GM12878 (cell line): ENCODE measurements around the gene VSTM1. TPM values are rescaled to one million over a fixed set of nuclear protein-coding genes. Genes with fewer than 3 reads are reported as not detected.

Experiments used
- ATAC-seq: fragments of 200-7000 bp; cut with Tn5 transposase; 3 replicates; pipeline ENCODE4 v1.9.1; 2020; ENCODE audit warnings: mild to moderate bottlenecking, moderate library complexity
- BruUV-seq: library from RNA; stranded (reverse); fragments of 400-500 nt; replicated peaks from 2 replicates; lab custom pipeline; 2021; lab: Mats Ljungman, UMichigan
- CTCF ChIA-PET: fragments of 300-600 bp; sonication (Branson Sonifier 250); formaldehyde crosslinking; extraction: SDS; loops from one replicate; lab custom pipeline; 2021; ENCODE audit warnings: inconsistent platforms; lab: Yijun Ruan, JAX
- POLR2A ChIA-PET: fragments of 350-600 bp; formaldehyde crosslinking; extraction: SDS; loops from one replicate; lab custom pipeline; 2021; ENCODE audit warnings: inconsistent platforms; lab: Charles Lee
- RAD21 ChIA-PET: fragments of 300-600 bp; sonication (Branson Sonifier 250); formaldehyde crosslinking; loops from one replicate; lab custom pipeline; 2023; ENCODE audit warnings: antibody characterized with exemption; ENCODE audit not compliant: unreplicated experiment; lab: Charles Lee
- SMC1A ChIA-PET: fragments of 300-600 bp; sonication (Branson Sonifier 250); formaldehyde crosslinking; loops from one replicate; lab custom pipeline; 2023; ENCODE audit not compliant: unreplicated experiment, uncharacterized antibody; lab: Charles Lee
- DNase-seq: peaks from one replicate; pipeline ENCODE4 v3.0.0-alpha.2; 2011; ENCODE audit warnings: low read depth, low spot score
- FAIRE-seq: peaks from 3 replicates; lab custom pipeline; 2011; peaks lifted over from hg19 to GRCh38; lab: Jason Lieb, UNC
- H2AFZ ChIP-seq: 2 replicates; pipeline ENCODE4 v1.6.0; 2011; ENCODE audit warnings: low read depth, low read length, control low read depth; ENCODE audit not compliant: control insufficient read depth
- H3K27ac ChIP-seq: 2 replicates; pipeline ENCODE4 v1.5.1; 2011; ENCODE audit warnings: control low read depth; ENCODE audit not compliant: control insufficient read depth, insufficient read depth
- H3K27me3 ChIP-seq, 2 experiments: replicated peaks in 1 of 2; 2 replicates each; pipeline versions ENCODE4 v1.6.0 to v1.6.1; 2011; ENCODE audit warnings: low read length in 1 of 2; ENCODE audit not compliant: control insufficient read depth in 2 of 2, insufficient read depth in 2 of 2
- H3K36me3 ChIP-seq, 2 experiments: 2 replicates each; pipeline ENCODE4 v1.5.1; 2011; ENCODE audit warnings: low read length in 1 of 2; ENCODE audit not compliant: control insufficient read depth in 2 of 2, insufficient read depth in 2 of 2
- H3K4me1 ChIP-seq: 2 replicates; pipeline ENCODE4 v1.6.1; 2011; ENCODE audit warnings: mild to moderate bottlenecking, low read length, moderate library complexity, mixed read lengths; ENCODE audit not compliant: control insufficient read depth, insufficient read depth
- H3K4me2 ChIP-seq: 2 replicates; pipeline ENCODE4 v1.6.0; 2011; ENCODE audit warnings: control low read depth; ENCODE audit not compliant: control insufficient read depth, insufficient read depth
- H3K4me3 ChIP-seq: fragments of 200-600 bp; sonication (generic); 2 replicates; pipeline ENCODE4 v1.5.1; 2016
- H3K79me2 ChIP-seq: 2 replicates; pipeline ENCODE4 v1.6.0; 2011; ENCODE audit warnings: low read length; ENCODE audit not compliant: control insufficient read depth, insufficient read depth
- H3K9ac ChIP-seq: 2 replicates; pipeline ENCODE4 v1.8.0; 2011; ENCODE audit warnings: low read length, control low read depth, mixed read lengths; ENCODE audit not compliant: control insufficient read depth, insufficient read depth
- H3K9me3 ChIP-seq: replicated peaks from 3 replicates; pipeline ENCODE4 v1.5.1; 2011; ENCODE audit warnings: mild to moderate bottlenecking, low read length; ENCODE audit not compliant: control insufficient read depth, insufficient read depth
- H4K20me1 ChIP-seq: 2 replicates; pipeline ENCODE4 v1.6.0; 2011; ENCODE audit not compliant: control insufficient read depth, insufficient read depth
- FOXK2 ChIP-seq: fragments of 450-650 bp; IDR thresholded peaks from 2 replicates; pipeline ENCODE4 v1.6.1; 2017; ENCODE audit warnings: mild to moderate bottlenecking, moderate library complexity
- MTA3 ChIP-seq: IDR thresholded peaks from 2 replicates; pipeline ENCODE4 v1.6.1; 2012; ENCODE audit warnings: low read length, inconsistent platforms, borderline replicate concordance
- MYC ChIP-seq: IDR thresholded peaks from 2 replicates; pipeline ENCODE4 v1.6.1; 2011; ENCODE audit warnings: mild to moderate bottlenecking, low read length, moderate library complexity, inconsistent platforms; ENCODE audit not compliant: insufficient read depth, insufficient replicate concordance, insufficient read length, severe bottlenecking
- SIN3A ChIP-seq: IDR thresholded peaks from 2 replicates; pipeline ENCODE4 v1.6.1; 2012; ENCODE audit warnings: low read depth, low read length, improper control_type of control experiment
- SMARCA5 ChIP-seq: fragments of 450-650 bp; IDR thresholded peaks from 2 replicates; pipeline ENCODE4 v1.6.1; 2017; ENCODE audit warnings: mild to moderate bottlenecking
- WGBS: methylation state at CpG from one replicate; pipeline ENCODE4 v1.1.6; 2016; ENCODE audit warnings: low lambda C conversion rate; ENCODE audit not compliant: insufficient replicate concordance, insufficient coverage; ENCODE audit errors: missing lambda C conversion rate; 5-methylcytosine and 5-hydroxymethylcytosine counted together
- in situ Hi-C: fragments of 300-500 bp; cut with MboI; formaldehyde crosslinking; loops from 9 replicates; pipeline ENCODE4 v1.14.3; 2018; ENCODE audit warnings: mixed read lengths
- intact Hi-C: fragments of 100-400 bp; cut with micrococcal nuclease; formaldehyde crosslinking; loops from one replicate; pipeline ENCODE4 v1.14.2; 2022; ENCODE audit not compliant: unreplicated experiment
- polyA plus RNA-seq, 11 experiments: library from polyadenylated mRNA; depleted of rRNA in 4 of 11; unstranded in 6 of 11; stranded (reverse) in 5 of 11; fragments of >200 nt; fragmentation: Nextera tagmentation in 4 of 11; fragmentation: Illumina TruSeq in 1 of 11; extraction: Ambion mirVana in 4 of 11; extraction: Trizol in 1 of 11; gene quantifications; 1 replicate in 1 of 11; 2 replicates in 10 of 11; pipeline versions ENCODE4 v1.2.1 to v1.2.3, GENCODE V29; 2011 to 2016; ENCODE audit warnings: inconsistent platforms in 2 of 11, missing spikeins in 2 of 11, low read depth in 1 of 11
- total RNA-seq, 4 experiments: library from RNA; depleted of rRNA in 3 of 4; stranded (reverse); fragments of >200 nt in 3 of 4; fragmentation: Illumina TruSeq in 1 of 4; extraction: Trizol in 1 of 4; gene quantifications; 2 replicates each; pipeline versions ENCODE4 v1.2.1 to v1.2.3, GENCODE V29; 2013 to 2021
- TF ChIP-seq, protein P1 (sequence below): fragments of 450-650 bp; conservative IDR thresholded peaks from 2 replicates; pipeline ENCODE4 v1.6.1; 2017; ENCODE audit warnings: mild to moderate bottlenecking, moderate library complexity
- TF ChIP-seq, protein P2 (sequence below): fragments of 450-650 bp; IDR thresholded peaks from 2 replicates; pipeline ENCODE4 v1.6.1; 2017; ENCODE audit warnings: low read depth, mild to moderate bottlenecking, moderate library complexity

Gene VSTM1
- total and polyA plus RNA-seq, 10 of the 15 experiments (the other 5 are each of a cell fraction or from before 2014, with no cell fraction given) = not detected

DNA sequence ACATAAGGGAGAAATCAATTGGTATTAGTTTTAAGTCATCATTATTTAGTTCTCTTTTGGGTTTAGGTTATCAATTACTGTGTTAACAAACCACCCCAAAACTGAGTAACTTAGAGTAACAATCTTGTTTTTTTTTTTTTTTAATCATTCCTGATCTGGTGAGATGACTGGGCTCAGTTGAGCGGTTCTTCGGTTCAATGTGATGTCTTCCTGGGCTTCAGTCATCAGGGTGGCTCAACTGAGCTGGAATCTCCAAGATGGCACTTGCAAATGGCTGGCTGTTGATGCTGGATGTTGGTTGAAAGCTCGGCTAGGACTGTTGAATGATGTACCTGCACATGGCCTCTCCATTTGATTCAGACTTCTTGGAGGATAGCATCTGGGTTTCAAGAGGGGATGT is 20.7 kb upstream of the VSTM1 start:
- Histone ChIP-seq H3K9me3 (peaks cover 3% of the 10 kb centered on the region; the same call in 2 of the 3 replicates), H3K4me2 (no peak overlapping the region), H3K4me1 (no peaks in the 10 kb centered on the region), H3K79me2 (no peaks in the 10 kb centered on the region), H2AFZ (no peak overlapping the region), H3K4me3 (no peak overlapping the region), H3K9ac (no peak overlapping the region), H3K36me3 (no peaks in the 10 kb centered on the region), H3K27ac (no peak overlapping the region), H3K27me3 (no peaks in the 10 kb centered on the region), H4K20me1 (no peaks in the 10 kb centered on the region)
- ChIA-PET RAD21 (no interaction called here), CTCF (no interaction called here), SMC1A (no interaction called here), POLR2A (no interaction called here)
- ATAC-seq = no peak
- intact Hi-C loops (no loop called here), in situ Hi-C loops (no loop called here)
- WGBS = 17% methylated on average over 3 of the region's 3 CpGs
- BruUV-seq = no TSS peak
- no peak for DNase-seq
- TF ChIP-seq, protein P1, sequence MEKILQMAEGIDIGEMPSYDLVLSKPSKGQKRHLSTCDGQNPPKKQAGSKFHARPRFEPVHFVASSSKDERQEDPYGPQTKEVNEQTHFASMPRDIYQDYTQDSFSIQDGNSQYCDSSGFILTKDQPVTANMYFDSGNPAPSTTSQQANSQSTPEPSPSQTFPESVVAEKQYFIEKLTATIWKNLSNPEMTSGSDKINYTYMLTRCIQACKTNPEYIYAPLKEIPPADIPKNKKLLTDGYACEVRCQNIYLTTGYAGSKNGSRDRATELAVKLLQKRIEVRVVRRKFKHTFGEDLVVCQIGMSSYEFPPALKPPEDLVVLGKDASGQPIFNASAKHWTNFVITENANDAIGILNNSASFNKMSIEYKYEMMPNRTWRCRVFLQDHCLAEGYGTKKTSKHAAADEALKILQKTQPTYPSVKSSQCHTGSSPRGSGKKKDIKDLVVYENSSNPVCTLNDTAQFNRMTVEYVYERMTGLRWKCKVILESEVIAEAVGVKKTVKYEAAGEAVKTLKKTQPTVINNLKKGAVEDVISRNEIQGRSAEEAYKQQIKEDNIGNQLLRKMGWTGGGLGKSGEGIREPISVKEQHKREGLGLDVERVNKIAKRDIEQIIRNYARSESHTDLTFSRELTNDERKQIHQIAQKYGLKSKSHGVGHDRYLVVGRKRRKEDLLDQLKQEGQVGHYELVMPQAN = no peak
- TF ChIP-seq SMARCA5 = no peak
- TF ChIP-seq FOXK2 = no peak
- TF ChIP-seq MTA3 = no peak
- TF ChIP-seq MYC = no peak
- TF ChIP-seq, protein P2, sequence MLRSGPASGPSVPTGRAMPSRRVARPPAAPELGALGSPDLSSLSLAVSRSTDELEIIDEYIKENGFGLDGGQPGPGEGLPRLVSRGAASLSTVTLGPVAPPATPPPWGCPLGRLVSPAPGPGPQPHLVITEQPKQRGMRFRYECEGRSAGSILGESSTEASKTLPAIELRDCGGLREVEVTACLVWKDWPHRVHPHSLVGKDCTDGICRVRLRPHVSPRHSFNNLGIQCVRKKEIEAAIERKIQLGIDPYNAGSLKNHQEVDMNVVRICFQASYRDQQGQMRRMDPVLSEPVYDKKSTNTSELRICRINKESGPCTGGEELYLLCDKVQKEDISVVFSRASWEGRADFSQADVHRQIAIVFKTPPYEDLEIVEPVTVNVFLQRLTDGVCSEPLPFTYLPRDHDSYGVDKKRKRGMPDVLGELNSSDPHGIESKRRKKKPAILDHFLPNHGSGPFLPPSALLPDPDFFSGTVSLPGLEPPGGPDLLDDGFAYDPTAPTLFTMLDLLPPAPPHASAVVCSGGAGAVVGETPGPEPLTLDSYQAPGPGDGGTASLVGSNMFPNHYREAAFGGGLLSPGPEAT = no peak
- TF ChIP-seq SIN3A = no peak
- FAIRE-seq = no peak
